H4 (cell line): ENCODE results near the gene RASD2. TPM values are rescaled to one million over a fixed set of nuclear protein-coding genes. Genes with fewer than 3 reads are reported as not detected.

Source experiments
- DNase-seq: peaks from one replicate; pipeline ENCODE4 v3.0.0-alpha.2; 2015; ENCODE audit warnings: low spot score
- total RNA-seq: library from RNA; depleted of rRNA; stranded (reverse); fragments of >200 nt; shearing (Covaris generic); gene quantifications from 2 replicates; pipeline ENCODE4 v1.2.3, GENCODE V29; 2014

Gene RASD2
- total RNA-seq, 1 experiment from 2014 or later: 0.08 TPM

GRCh38 chr22:35541254-35541748 is 670 bp downstream of the RASD2 start:
- DNase-seq: no peak

DNA sequence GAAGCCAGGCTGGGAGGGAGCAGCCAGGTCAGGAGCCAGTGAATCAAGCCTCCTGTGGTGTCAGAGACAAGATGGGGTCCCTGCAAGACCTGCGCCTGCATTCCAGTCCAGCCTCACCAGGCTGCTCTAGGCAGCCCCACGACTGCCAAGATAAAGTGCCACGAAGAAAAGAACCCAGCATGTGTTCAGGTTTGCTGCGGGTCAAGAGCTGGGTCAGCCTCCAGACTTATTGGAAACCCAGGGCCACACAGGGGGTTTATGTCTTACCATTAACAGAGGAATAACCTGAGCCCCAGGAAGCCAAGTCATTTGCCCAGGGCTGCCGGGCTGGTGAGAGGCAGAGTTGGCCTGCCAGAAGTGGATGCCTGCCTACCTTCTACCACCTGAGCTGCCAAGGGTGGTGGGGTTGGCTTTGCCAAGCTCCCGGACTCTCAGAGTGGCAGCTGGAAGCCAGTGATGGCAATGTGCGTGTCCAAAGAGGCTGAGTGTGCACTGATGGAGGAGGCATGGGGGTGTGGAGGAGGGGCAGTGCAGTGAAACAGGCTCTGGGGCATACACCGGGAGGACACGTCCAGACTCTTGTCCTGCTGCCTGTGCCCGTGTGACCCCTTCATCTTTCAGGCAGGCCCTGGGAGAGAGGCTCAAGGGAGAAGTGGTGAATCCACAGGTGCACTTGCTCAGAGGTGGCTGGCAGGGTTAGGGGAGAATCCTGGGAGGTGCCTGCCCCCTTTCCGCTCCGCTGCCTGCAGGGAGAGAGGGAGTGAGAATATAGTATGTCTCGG is 1.7 kb downstream of the RASD2 start:
- no peak for DNase-seq

GRCh38 chr22:35542939-35543516 is 2.4 kb downstream of the RASD2 start:
- DNase-seq: no peak

GRCh38 chr22:35543702-35544101 is 3.1 kb downstream of the RASD2 start:
- DNase-seq: no peak

DNA sequence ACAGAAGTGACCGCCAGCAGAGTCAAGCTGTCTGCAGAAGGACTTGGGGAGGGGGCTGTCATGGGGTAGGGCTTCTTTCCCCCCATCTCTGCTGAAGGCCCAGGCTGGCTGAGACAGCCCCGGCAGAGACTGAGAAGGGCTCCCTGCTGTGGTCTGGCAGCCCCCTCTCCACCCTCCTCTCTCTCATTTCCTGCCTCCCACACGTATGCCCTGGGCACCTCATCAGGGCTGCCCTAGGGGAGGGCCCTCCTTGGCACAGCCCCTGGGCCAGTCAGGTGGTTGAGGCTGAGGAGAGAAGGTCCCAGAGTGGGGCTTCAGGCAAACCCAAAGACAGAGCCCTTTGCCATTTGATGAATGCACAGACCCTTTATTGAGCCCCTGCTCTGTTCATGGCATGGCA is 3.6 kb downstream of the RASD2 start:
- no peak for DNase-seq

- DNase-seq: no peak
Measured at GRCh38 chr22:35544827-35545226, 4.2 kb downstream of the RASD2 start.

DNA sequence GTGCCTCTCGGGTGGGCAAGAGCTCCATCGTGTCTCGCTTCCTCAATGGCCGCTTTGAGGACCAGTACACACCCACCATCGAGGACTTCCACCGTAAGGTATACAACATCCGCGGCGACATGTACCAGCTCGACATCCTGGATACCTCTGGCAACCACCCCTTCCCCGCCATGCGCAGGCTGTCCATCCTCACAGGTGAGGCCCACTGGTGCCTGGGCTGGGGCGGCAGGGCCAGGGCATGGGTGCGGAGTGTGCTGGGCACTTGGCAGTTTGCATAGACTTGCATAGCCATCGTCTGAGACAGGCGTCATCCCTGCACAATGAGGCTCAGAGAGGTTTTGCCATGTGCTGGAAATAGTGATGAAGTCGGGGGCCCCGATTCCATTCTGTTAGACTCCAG is 6.3 kb downstream of the RASD2 start:
- no peak for DNase-seq

DNA sequence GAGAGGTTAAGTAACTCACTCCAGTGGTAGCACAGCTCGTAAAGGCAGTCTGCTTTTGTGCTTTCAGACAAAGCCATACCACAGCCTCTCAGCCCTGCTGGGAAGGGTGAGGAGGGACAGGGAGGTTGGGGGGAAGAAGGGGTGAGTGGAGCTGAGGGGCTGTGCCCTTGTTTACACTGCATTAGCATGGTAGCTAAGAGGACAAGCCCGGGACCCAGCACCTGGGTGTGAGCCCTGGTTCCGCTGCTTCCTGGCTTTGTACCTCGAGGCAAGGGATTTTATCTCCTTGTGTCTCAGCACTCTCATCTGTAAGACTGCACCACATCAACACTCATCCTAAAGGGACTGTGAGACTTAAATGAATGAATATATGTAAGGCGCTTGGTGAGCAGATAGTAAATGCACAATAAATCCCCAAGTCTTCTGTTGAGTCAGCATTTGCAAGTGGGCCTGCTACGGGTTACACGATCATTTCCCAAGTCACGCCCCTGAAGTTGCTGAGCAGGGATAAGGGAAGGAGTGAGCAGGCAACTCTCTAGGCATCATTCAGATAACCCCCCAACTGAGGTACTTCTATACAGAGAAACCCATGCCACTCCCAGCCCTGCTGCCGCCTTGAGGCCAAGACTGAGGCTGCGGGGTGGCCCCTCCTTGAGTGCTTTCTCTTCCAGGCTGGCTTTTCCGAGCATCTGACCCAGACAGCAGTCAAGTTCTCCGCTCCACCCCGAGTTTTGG is 7.5 kb downstream of the RASD2 start:
- no peak for DNase-seq

DNA sequence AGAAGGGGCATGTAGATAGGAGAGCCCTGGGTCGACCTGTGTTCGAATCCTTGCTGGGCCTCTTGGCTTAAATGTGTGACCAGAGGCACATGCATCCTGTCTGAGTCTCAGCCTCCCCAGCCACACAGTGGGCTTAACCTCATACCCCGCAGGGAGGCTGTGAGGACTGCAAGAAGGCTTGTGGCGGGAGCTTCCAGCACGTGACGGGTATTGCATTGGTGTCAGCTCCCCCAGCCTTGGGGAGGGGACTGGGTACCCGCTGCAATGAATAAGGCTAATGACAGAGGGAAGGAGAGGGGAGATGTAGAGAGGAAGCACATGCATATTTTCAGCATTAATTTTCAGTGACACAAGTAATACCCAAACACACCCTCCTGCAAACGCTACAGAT is 8.1 kb downstream of the RASD2 start:
- DNase-seq: no peak

GRCh38 chr22:35549328-35549727 is 8.7 kb downstream of the RASD2 start:
- DNase-seq: no peak

DNA sequence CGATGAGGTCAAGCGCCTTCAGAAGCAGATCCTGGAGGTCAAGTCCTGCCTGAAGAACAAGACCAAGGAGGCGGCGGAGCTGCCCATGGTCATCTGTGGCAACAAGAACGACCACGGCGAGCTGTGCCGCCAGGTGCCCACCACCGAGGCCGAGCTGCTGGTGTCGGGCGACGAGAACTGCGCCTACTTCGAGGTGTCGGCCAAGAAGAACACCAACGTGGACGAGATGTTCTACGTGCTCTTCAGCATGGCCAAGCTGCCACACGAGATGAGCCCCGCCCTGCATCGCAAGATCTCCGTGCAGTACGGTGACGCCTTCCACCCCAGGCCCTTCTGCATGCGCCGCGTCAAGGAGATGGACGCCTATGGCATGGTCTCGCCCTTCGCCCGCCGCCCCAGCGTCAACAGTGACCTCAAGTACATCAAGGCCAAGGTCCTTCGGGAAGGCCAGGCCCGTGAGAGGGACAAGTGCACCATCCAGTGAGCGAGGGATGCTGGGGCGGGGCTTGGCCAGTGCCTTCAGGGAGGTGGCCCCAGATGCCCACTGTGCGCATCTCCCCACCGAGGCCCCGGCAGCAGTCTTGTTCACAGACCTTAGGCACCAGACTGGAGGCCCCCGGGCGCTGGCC is 11.0 kb downstream of the RASD2 start:
- DNase-seq: no peak

DNA sequence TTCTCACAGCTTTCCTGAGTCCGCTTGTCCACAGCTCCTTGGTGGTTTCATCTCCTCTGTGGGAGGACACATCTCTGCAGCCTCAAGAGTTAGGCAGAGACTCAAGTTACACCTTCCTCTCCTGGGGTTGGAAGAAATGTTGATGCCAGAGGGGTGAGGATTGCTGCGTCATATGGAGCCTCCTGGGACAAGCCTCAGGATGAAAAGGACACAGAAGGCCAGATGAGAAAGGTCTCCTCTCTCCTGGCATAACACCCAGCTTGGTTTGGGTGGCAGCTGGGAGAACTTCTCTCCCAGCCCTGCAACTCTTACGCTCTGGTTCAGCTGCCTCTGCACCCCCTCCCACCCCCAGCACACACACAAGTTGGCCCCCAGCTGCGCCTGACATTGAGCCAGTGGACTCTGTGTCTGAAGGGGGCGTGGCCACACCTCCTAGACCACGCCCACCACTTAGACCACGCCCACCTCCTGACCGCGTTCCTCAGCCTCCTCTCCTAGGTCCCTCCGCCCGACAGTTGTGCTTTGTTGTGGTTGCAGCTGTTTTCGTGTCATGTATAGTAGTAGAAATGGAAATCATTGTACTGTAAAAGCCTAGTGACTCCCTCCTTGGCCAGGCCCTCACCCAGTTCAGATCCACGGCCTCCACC is 11.7 kb downstream of the RASD2 start:
- peak; percentile 34 for DNase-seq

GRCh38 chr22:35552846-35553245 is 12.2 kb downstream of the RASD2 start:
- DNase-seq: no peak

DNA sequence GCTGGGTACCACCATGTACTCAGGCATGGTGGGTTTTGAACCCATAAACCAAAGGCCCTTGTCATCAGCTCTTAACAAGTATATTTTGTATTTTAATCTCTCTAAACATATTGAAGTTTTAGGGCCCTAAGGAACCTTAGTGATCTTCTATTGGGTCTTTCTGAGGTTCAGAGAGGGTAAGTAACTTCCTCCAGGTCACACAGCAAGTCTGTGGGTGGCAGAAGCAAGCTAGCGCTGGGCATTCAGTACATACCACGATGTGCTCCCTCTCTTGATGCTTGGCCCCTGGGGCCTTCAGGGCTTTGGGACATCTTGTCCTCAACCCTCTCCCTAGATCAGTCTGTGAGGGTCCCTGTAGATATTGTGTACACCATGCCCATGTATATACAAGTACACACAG is 12.7 kb downstream of the RASD2 start:
- no peak for DNase-seq

GRCh38 chr22:35554297-35554845 is 13.7 kb downstream of the RASD2 start:
- no peak for DNase-seq

DNA sequence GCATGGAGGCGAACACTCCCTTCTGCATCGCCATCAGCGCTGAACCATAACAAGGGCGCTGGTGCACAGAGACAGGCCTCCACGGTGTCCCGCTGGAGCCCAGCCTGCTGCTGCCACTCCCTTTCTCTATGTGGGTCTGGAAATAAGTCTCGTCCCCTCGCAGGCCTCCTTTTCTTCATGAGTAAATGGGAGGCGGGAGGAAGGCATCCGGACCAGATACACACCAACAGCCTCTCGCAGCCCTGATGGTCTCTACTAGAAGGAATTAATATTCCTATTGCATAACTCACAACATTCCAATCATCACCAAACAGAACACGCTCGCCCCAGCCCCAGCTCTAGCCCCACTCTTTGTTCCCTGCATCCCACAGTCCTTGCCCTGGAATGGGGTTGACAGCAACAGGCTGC is 14.9 kb downstream of the RASD2 start:
- DNase-seq: no peak

DNA sequence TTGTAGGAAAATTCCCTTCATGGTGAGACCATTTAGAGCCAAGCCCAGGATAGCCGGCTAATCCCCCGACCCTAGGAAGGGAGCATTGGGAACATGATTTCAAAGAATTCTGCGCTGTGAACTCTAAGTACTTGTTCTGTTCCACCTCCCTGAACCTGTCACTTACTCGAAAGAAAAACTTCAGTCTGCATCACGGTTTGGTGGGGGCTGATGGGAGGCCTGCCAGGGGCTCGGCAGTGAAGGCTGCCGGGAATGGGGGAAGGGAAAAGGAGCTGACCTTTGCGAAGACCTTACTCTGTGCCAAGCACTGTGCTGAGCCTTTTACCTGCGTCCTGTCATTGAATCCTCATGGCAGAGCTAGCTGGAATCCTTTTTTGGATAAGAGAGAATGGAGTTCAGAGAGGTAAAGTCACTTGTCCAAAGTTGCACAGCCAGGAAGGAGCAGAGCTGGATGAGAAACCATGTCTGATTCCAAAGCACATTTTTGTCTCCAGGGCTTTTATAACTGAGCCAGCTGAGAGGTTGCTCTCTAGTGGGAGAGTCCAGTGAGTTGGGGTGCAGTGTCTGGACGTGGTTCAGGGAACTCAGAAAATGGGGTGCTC is 15.4 kb downstream of the RASD2 start:
- no peak for DNase-seq

DNA sequence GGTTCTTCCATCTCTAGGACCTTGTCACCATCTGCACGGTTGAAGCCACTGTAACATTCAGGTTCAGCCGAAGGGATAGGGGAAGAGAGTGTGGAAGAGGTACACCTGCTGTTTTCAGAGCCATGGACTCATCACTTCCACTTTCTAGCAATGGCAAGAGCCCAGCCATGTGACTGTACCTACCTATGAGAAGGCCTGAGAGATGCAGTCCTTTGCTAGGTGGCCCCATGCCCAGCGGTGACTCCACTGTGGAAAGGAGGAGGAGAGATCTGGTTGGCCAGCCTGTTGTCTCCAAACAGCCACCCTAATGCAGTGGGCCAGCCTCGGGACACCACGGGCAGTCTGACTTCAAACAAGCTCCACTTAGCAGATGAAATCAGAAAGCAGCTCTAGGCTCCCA is 16.0 kb downstream of the RASD2 start:
- no peak for DNase-seq

GRCh38 chr22:35558031-35558430 is 17.4 kb downstream of the RASD2 start:
- DNase-seq: no peak

DNA sequence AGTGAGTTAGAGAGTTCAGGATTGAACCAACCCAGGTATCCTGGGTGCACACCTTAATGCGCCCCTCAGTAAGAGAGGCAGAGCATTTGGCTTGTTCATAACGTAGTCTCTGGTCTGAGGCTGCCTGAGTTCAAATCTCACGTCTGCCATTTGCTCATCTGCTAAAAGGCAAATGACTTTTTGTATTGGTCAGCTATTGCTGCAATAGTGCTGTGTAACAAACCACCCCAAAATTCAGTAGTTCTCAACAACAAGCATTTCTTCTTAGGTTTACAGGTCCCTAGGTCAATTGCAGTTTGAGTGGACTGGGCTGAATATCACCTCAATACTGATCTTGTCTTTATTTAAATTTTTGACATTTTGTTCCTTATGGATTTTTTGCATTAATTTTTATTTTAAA is 18.1 kb downstream of the RASD2 start:
- no peak for DNase-seq

- DNase-seq: no peak
Measured at GRCh38 chr22:35559354-35560005, 18.8 kb downstream of the RASD2 start.
